ENCODE measurements around the gene PCDHGC4. TPM values are rescaled to one million over a fixed set of nuclear protein-coding genes. Genes with fewer than 3 reads are reported as not detected.
A peak's percentile ranks its signal among the peaks of the same experiment; 100 is the strongest.

The PCDHGC4 gene
- total and polyA plus RNA-seq, 5 donors = 1.3 to 2.3 (median 1.8) TPM

GRCh38 chr5:141523991-141524390, 39.2 kb downstream of the PCDHGC4 start:
- Histone ChIP-seq H3K27ac (ENCODE audit: low read length) (peak overlapping the region; percentile 30), H3K27me3 (ENCODE audit: control insufficient read depth, insufficient read depth) (no peaks in the 10 kb centered on the region), H3K9me3 (ENCODE audit: control insufficient read depth, low read length) (no peaks in the 10 kb centered on the region), H3K4me1 (ENCODE audit: control insufficient read depth, insufficient read depth, low read length) (peaks cover 9% of the 10 kb centered on the region), H3K4me3 (ENCODE audit: low read length) (no peak overlapping the region)
- 82% methylated on average over 8 of the region's 8 CpGs for WGBS
- DNase-seq (no peak), ATAC-seq (no peak)
- intact Hi-C loops (cut with DNase I) = loop anchor here (2.0 to 10.0 kb wide), 6 partner anchors 47 to 109 kb away; partner anchors contain the start of genes PCDHGA11 (in 2 of the 4), PCDHGC3 (in 2 of the 4), PCDHGA10 (in 1 of the 4) and PCDHGA12 (in 1 of the 4)

- WGBS = 27% methylated on average over 12 of the region's 12 CpGs
- Histone ChIP-seq H3K9me3 (ENCODE audit: control insufficient read depth, low read length) (no peaks in the 10 kb centered on the region), H3K4me3 (ENCODE audit: low read length) (no peak overlapping the region), H3K27me3 (ENCODE audit: control insufficient read depth, insufficient read depth) (no peaks in the 10 kb centered on the region), H3K27ac (ENCODE audit: low read length) (peak overlapping the region; percentile 49), H3K4me1 (ENCODE audit: control insufficient read depth, insufficient read depth, low read length) (peaks cover 9% of the 10 kb centered on the region)
- intact Hi-C loops (cut with DNase I) = loop anchor here (2.0 to 10.0 kb wide), 6 partner anchors 48 to 110 kb away; partner anchors contain the start of genes PCDHGA11 (in 2 of the 4), PCDHGC3 (in 2 of the 4), PCDHGA10 (in 1 of the 4) and PCDHGA12 (in 1 of the 4)
- DNase-seq (peak; percentile 82 to 94 (median 93)), ATAC-seq (peak; percentile 56 to 81)
Observed at GRCh38 chr5:141524604-141525597, 40.1 kb downstream of the PCDHGC4 start.

- no peaks in the 10 kb centered on the region for H3K9me3 ChIP-seq (ENCODE audit: control insufficient read depth, low read length)
- DNase-seq = no peak
- 64% methylated on average over 7 of the region's 7 CpGs for WGBS
- peak overlapping the region; percentile 17 for H3K27ac ChIP-seq (ENCODE audit: low read length)
- H3K4me1 ChIP-seq (ENCODE audit: control insufficient read depth, insufficient read depth, low read length) = peaks cover 5% of the 10 kb centered on the region
- intact Hi-C loops (cut with DNase I) = loop anchor here (2.0 to 10.0 kb wide), 4 partner anchors 49 to 111 kb away; partner anchors contain the start of genes PCDHGA11 (in 2 of the 4), PCDHGA10 (in 1 of the 4), PCDHGB7 (in 1 of the 4) and PCDHGC3 (in 1 of the 4)
- no peak overlapping the region for H3K4me3 ChIP-seq (ENCODE audit: low read length)
- no peaks in the 10 kb centered on the region for H3K27me3 ChIP-seq (ENCODE audit: control insufficient read depth, insufficient read depth)
- ATAC-seq = no peak
Observed at GRCh38 chr5:141525653-141526052, 40.8 kb downstream of the PCDHGC4 start.

- no peaks in the 10 kb centered on the region for H3K9me3 ChIP-seq (ENCODE audit: control insufficient read depth, low read length)
- intact Hi-C loops (cut with DNase I) = loop anchor here in 3 of 4 donors (10.0 kb wide), 3 partner anchors 53 to 113 kb away; partner anchors contain the start of genes PCDHGA11 (in 2 of the 3), PCDHGA10 (in 1 of the 3), PCDHGB7 (in 1 of the 3) and PCDHGC3 (in 1 of the 3)
- no peak overlapping the region for H3K4me3 ChIP-seq (ENCODE audit: low read length)
- 46% methylated on average over 1 of the region's 1 CpG for WGBS
- H3K27ac ChIP-seq (ENCODE audit: low read length) = no peak overlapping the region
- ATAC-seq (no peak), DNase-seq (no peak)
- H3K4me1 ChIP-seq (ENCODE audit: control insufficient read depth, insufficient read depth, low read length) = peaks cover 2% of the 10 kb centered on the region
- H3K27me3 ChIP-seq (ENCODE audit: control insufficient read depth, insufficient read depth) = no peaks in the 10 kb centered on the region
Observed at GRCh38 chr5:141527426-141527825, 42.6 kb downstream of the PCDHGC4 start.

GRCh38 chr5:141528291-141528984, 43.6 kb downstream of the PCDHGC4 start:
- H3K4me3 ChIP-seq (ENCODE audit: low read length) = no peak overlapping the region
- H3K27me3 ChIP-seq (ENCODE audit: control insufficient read depth, insufficient read depth) = no peaks in the 10 kb centered on the region
- DNase-seq = peak; percentile 69 to 87 (median 81)
- H3K4me1 ChIP-seq (ENCODE audit: control insufficient read depth, insufficient read depth, low read length) = no peaks in the 10 kb centered on the region
- WGBS = 37% methylated on average over 11 of the region's 11 CpGs
- ATAC-seq = peak; percentile 71 to 83
- H3K9me3 ChIP-seq (ENCODE audit: control insufficient read depth, low read length) = no peaks in the 10 kb centered on the region
- intact Hi-C loops (cut with DNase I) = loop anchor here in 3 of 4 donors (10.0 kb wide), 3 partner anchors 54 to 114 kb away; partner anchors contain the start of genes PCDHGA11 (in 2 of the 3), PCDHGA10 (in 1 of the 3), PCDHGB7 (in 1 of the 3) and PCDHGC3 (in 1 of the 3)
- peak overlapping the region; percentile 68 for H3K27ac ChIP-seq (ENCODE audit: low read length)

GRCh38 chr5:141529002-141529401, 44.2 kb downstream of the PCDHGC4 start:
- no peak overlapping the region for H3K4me3 ChIP-seq (ENCODE audit: low read length)
- no peaks in the 10 kb centered on the region for H3K9me3 ChIP-seq (ENCODE audit: control insufficient read depth, low read length)
- DNase-seq (peak in 2 of 3 donors; percentile 57 to 62), ATAC-seq (peak; percentile 58 to 69)
- no peaks in the 10 kb centered on the region for H3K27me3 ChIP-seq (ENCODE audit: control insufficient read depth, insufficient read depth)
- peak overlapping the region; percentile 68 for H3K27ac ChIP-seq (ENCODE audit: low read length)
- intact Hi-C loops (cut with DNase I) = loop anchor here in 3 of 4 donors (10.0 kb wide), 3 partner anchors 54 to 114 kb away; partner anchors contain the start of genes PCDHGA11 (in 2 of the 3), PCDHGA10 (in 1 of the 3), PCDHGB7 (in 1 of the 3) and PCDHGC3 (in 1 of the 3)
- H3K4me1 ChIP-seq (ENCODE audit: control insufficient read depth, insufficient read depth, low read length) = no peaks in the 10 kb centered on the region
- WGBS = 59% methylated on average over 5 of the region's 5 CpGs

GRCh38 chr5:141529873-141530272, 45.0 kb downstream of the PCDHGC4 start:
- Histone ChIP-seq H3K4me1 (ENCODE audit: control insufficient read depth, insufficient read depth, low read length) (no peaks in the 10 kb centered on the region), H3K27me3 (ENCODE audit: control insufficient read depth, insufficient read depth) (no peaks in the 10 kb centered on the region), H3K9me3 (ENCODE audit: control insufficient read depth, low read length) (no peaks in the 10 kb centered on the region), H3K4me3 (ENCODE audit: low read length) (no peak overlapping the region), H3K27ac (ENCODE audit: low read length) (no peak overlapping the region)
- DNase-seq = no peak
- 90% methylated on average over 7 of the region's 7 CpGs for WGBS
- ATAC-seq = no peak
- intact Hi-C loops (cut with DNase I) = loop anchor here in 3 of 4 donors (10.0 kb wide), 3 partner anchors 55 to 115 kb away; partner anchors contain the start of genes PCDHGA11 (in 2 of the 3), PCDHGA10 (in 1 of the 3), PCDHGB7 (in 1 of the 3) and PCDHGC3 (in 1 of the 3)

- DNase-seq = no peak
- H3K27me3 ChIP-seq (ENCODE audit: control insufficient read depth, insufficient read depth) = no peaks in the 10 kb centered on the region
- intact Hi-C loops (cut with DNase I) = no loop called here
- H3K27ac ChIP-seq (ENCODE audit: low read length) = no peak overlapping the region
- H3K4me1 ChIP-seq (ENCODE audit: control insufficient read depth, insufficient read depth, low read length) = no peaks in the 10 kb centered on the region
- no peaks in the 10 kb centered on the region for H3K9me3 ChIP-seq (ENCODE audit: control insufficient read depth, low read length)
- H3K4me3 ChIP-seq (ENCODE audit: low read length) = no peak overlapping the region
- 97% methylated on average over 1 of the region's 1 CpG for whole genome bisulfite sequencing
- no peak for ATAC-seq
Observed at GRCh38 chr5:141532726-141533125, 47.9 kb downstream of the PCDHGC4 start.

- Histone ChIP-seq H3K9me3 (ENCODE audit: control insufficient read depth, low read length) (no peaks in the 10 kb centered on the region), H3K27ac (ENCODE audit: low read length) (no peak overlapping the region), H3K27me3 (ENCODE audit: control insufficient read depth, insufficient read depth) (no peaks in the 10 kb centered on the region), H3K4me3 (ENCODE audit: low read length) (no peak overlapping the region), H3K4me1 (ENCODE audit: control insufficient read depth, insufficient read depth, low read length) (no peaks in the 10 kb centered on the region)
- ATAC-seq (no peak), DNase-seq (no peak)
- intact Hi-C loops (cut with DNase I) = no loop called here
- WGBS = 100% methylated on average over 1 of the region's 1 CpG
Observed at GRCh38 chr5:141533897-141534296, 49.1 kb downstream of the PCDHGC4 start.

GRCh38 chr5:141534492-141535213, 49.8 kb downstream of the PCDHGC4 start:
- intact Hi-C loops (cut with DNase I) = no loop called here
- no peaks in the 10 kb centered on the region for H3K9me3 ChIP-seq (ENCODE audit: control insufficient read depth, low read length)
- H3K27ac ChIP-seq (ENCODE audit: low read length) = no peak overlapping the region
- no peaks in the 10 kb centered on the region for H3K27me3 ChIP-seq (ENCODE audit: control insufficient read depth, insufficient read depth)
- DNase-seq = no peak
- no peak for ATAC-seq
- no peaks in the 10 kb centered on the region for H3K4me1 ChIP-seq (ENCODE audit: control insufficient read depth, insufficient read depth, low read length)
- WGBS = 94% methylated on average over 4 of the region's 4 CpGs
- no peak overlapping the region for H3K4me3 ChIP-seq (ENCODE audit: low read length)
